ENCODE measurements around the gene RRAD.

- TF ChIP-seq, protein P1, sequence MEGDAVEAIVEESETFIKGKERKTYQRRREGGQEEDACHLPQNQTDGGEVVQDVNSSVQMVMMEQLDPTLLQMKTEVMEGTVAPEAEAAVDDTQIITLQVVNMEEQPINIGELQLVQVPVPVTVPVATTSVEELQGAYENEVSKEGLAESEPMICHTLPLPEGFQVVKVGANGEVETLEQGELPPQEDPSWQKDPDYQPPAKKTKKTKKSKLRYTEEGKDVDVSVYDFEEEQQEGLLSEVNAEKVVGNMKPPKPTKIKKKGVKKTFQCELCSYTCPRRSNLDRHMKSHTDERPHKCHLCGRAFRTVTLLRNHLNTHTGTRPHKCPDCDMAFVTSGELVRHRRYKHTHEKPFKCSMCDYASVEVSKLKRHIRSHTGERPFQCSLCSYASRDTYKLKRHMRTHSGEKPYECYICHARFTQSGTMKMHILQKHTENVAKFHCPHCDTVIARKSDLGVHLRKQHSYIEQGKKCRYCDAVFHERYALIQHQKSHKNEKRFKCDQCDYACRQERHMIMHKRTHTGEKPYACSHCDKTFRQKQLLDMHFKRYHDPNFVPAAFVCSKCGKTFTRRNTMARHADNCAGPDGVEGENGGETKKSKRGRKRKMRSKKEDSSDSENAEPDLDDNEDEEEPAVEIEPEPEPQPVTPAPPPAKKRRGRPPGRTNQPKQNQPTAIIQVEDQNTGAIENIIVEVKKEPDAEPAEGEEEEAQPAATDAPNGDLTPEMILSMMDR (IDR thresholded peaks at IDR 0.05): no peak
- TF ChIP-seq POLR2A (IDR thresholded peaks at IDR 0.05): no peak
These were observed 11.7 kb upstream of the RRAD start for GRCh38 chr16:66936889-66937554.
